Measurements from ENCODE around the gene MMP23B. TPM values are rescaled to one million over a fixed set of nuclear protein-coding genes. Genes with fewer than 3 reads are reported as not detected.

Gene MMP23B
- total and polyA plus RNA-seq, 10 of the 15 experiments (the other 5 are each of a cell fraction or from before 2014, with no cell fraction given): 0.25 to 0.76 (median 0.34) TPM; not detected in 4

DNA sequence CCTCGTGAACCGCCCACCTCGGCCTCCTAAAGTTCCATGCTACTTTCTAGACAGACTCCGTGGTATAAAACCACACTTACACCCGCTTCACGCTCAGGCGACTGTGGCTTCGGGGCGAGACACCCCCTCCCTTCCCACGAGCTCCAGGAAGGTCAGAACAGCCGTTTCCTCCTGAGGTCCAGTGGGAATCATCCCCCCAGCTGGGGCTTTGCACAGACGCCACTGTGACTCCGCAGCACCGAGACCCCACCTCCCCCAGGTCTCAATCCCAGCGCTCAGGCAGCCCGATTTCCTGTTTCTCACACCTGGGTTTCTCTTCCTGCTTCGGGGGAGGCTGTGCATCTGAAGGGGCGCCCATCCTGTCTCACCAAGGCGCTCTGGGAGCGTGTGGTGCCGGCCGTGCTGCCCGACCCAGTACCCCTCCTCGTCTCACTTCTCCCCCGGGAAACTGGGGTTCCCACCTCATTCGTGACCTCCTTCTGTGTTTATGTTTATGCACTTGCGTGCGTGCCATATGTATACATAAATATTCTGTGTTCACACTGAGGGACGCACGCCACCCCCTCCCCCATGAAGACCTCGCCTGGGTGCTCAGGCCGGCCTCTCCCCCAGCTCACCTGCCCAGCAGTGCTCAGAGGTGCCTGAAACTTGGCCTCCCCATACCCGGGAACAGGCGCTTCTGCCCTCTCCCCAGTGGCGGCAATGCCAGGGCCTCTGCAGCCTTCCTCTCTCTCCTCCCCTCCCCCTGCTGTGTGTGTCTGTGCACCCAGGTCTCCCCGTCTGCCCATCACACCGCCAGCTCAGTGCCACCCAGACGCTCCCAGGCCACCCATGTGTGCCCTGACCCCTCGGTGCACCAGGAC, 46.0 kb downstream of the MMP23B start (continued):
- TF ChIP-seq, protein P1, sequence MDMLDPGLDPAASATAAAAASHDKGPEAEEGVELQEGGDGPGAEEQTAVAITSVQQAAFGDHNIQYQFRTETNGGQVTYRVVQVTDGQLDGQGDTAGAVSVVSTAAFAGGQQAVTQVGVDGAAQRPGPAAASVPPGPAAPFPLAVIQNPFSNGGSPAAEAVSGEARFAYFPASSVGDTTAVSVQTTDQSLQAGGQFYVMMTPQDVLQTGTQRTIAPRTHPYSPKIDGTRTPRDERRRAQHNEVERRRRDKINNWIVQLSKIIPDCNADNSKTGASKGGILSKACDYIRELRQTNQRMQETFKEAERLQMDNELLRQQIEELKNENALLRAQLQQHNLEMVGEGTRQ (IDR thresholded peaks at IDR 0.05; ENCODE audit: borderline replicate concordance, low read depth, low read length): no peak
- TF ChIP-seq GABPA (IDR thresholded peaks at IDR 0.05; ENCODE audit: low read depth) (0 out of 2 replicates have a peak, but pooled peaks have one; percentile 50), PAX5 (IDR thresholded peaks at IDR 0.05; ENCODE audit: borderline replicate concordance, low read depth, low read length) (peak; percentile 88), PML (IDR thresholded peaks at IDR 0.05; ENCODE audit: low read length) (0 out of 2 replicates have a peak, but pooled peaks have one; percentile 51), RBBP5 (conservative IDR thresholded peaks at IDR 0.05) (no peak), NFXL1 (IDR thresholded peaks at IDR 0.05; ENCODE audit: borderline replicate concordance) (no peak), TCF7 (IDR thresholded peaks at IDR 0.05; ENCODE audit: borderline replicate concordance) (no peak), SMC3 (IDR thresholded peaks at IDR 0.05; ENCODE audit: borderline replicate concordance, low read length) (0 out of 2 replicates have a peak, but pooled peaks have one; percentile 6), MLLT1 (IDR thresholded peaks at IDR 0.05) (peak; percentile 90), LARP7 (IDR thresholded peaks at IDR 0.05) (peak; percentile 65; the same call in 1 of the 2 replicates), MTA2 (IDR thresholded peaks at IDR 0.05; ENCODE audit: low read depth) (peak; percentile 84), POLR2AphosphoS2 (IDR thresholded peaks at IDR 0.05; ENCODE audit: low read depth, low read length) (peak; percentile 34; the same call in 1 of the 2 replicates), NR2C2 (IDR thresholded peaks at IDR 0.05; ENCODE audit: borderline replicate concordance, control insufficient read depth, insufficient read length, low read depth) (no peak), MTA3 (IDR thresholded peaks at IDR 0.05; ENCODE audit: borderline replicate concordance, low read length) (peak; percentile 81; the same call in 1 of the 2 replicates), ZBTB33 (IDR thresholded peaks at IDR 0.05) (no peak), JUNB (IDR thresholded peaks at IDR 0.05) (no peak), ZBED1 (IDR thresholded peaks at IDR 0.05; ENCODE audit: borderline replicate concordance) (peak; percentile 55; the same call in 1 of the 2 replicates), SRF (IDR thresholded peaks at IDR 0.05; ENCODE audit: low read depth in 2 of 2, low read length in 2 of 2) (no peak), CREB1 (IDR thresholded peaks at IDR 0.05; ENCODE audit: low read depth) (peak; percentile 40; the same call in 1 of the 2 replicates)
- TF ChIP-seq, protein P2, sequence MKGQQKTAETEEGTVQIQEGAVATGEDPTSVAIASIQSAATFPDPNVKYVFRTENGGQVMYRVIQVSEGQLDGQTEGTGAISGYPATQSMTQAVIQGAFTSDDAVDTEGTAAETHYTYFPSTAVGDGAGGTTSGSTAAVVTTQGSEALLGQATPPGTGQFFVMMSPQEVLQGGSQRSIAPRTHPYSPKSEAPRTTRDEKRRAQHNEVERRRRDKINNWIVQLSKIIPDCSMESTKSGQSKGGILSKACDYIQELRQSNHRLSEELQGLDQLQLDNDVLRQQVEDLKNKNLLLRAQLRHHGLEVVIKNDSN (IDR thresholded peaks at IDR 0.05; ENCODE audit: borderline replicate concordance, extremely low read length, insufficient read depth, low read depth, low read length): no peak
- TF ChIP-seq, protein P3, sequence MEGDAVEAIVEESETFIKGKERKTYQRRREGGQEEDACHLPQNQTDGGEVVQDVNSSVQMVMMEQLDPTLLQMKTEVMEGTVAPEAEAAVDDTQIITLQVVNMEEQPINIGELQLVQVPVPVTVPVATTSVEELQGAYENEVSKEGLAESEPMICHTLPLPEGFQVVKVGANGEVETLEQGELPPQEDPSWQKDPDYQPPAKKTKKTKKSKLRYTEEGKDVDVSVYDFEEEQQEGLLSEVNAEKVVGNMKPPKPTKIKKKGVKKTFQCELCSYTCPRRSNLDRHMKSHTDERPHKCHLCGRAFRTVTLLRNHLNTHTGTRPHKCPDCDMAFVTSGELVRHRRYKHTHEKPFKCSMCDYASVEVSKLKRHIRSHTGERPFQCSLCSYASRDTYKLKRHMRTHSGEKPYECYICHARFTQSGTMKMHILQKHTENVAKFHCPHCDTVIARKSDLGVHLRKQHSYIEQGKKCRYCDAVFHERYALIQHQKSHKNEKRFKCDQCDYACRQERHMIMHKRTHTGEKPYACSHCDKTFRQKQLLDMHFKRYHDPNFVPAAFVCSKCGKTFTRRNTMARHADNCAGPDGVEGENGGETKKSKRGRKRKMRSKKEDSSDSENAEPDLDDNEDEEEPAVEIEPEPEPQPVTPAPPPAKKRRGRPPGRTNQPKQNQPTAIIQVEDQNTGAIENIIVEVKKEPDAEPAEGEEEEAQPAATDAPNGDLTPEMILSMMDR (IDR thresholded peaks at IDR 0.05 in 2 of 3, conservative IDR thresholded peaks at IDR 0.05 in 1 of 3; ENCODE audit: control insufficient read depth in 2 of 3, extremely low read depth in 1 of 3, insufficient read depth in 1 of 3, low read depth in 3 of 3, low read length in 3 of 3): no peak

Data from GM12878 (cell line).